ENCODE measurements around the gene MDM4. TPM values are rescaled to one million over a fixed set of nuclear protein-coding genes. Genes with fewer than 3 reads are reported as not detected.
A peak's percentile ranks its signal among the peaks of the same experiment; 100 is the strongest.

MDM4 gene
- total RNA-seq, 2 experiments from 2014 or later, result 120 to 282 TPM

DNA sequence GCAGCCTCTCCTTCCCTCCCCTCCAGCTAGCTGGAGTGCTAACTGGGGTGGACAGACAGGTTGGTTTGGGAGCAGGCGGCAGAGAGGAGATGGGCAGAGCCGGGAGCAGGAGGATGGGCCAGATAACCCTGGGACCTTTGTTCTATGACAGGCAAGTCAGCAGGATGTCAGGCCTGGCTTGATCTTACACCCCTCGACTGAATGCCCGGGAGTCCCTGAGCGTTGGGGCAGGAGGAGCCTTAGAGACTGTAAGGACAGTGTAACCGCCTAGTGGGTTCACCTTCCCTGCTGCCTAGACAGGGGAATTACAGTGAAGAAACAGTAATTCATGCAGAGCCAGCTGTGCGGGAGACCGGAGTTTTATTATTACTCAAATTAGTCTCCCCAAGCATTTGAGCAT is 60.2 kb downstream of the MDM4 start:
- intact Hi-C loops (cut with micrococcal nuclease; ENCODE audit: unreplicated experiment), result no loop called here
- DNase-seq (ENCODE audit: low spot score), result no peak
- BruUV-seq (replicated peaks), result no TSS peak
- Histone ChIP-seq H3K9me3 (ENCODE audit: low read length) (no peaks in the 10 kb centered on the region), H3K36me3 (ENCODE audit: insufficient read depth, low read length) (no peaks in the 10 kb centered on the region), H3K4me1 (ENCODE audit: insufficient read depth, low read length, poor library complexity, severe bottlenecking) (peaks cover 36% of the 10 kb centered on the region), H3K4me2 (ENCODE audit: low read length) (no peak overlapping the region), H3K79me2 (ENCODE audit: insufficient read depth, low read depth, low read length) (no peaks in the 10 kb centered on the region), H3K4me3 (ENCODE audit: low read depth, low read length, poor library complexity, severe bottlenecking) (no peak overlapping the region), H3K27ac (ENCODE audit: low read depth, low read length, poor library complexity, severe bottlenecking) (no peak overlapping the region), H4K20me1 (ENCODE audit: insufficient read depth, low read length) (no peaks in the 10 kb centered on the region), H3K9me2 (ENCODE audit: insufficient read depth, low read length) (no peaks in the 10 kb centered on the region), H2AFZ (ENCODE audit: low read length) (no peak overlapping the region)
- no peak for TF ChIP-seq EZH2phosphoT487 (IDR thresholded peaks at IDR 0.05; ENCODE audit: borderline replicate concordance, low read depth, low read length)
- TF ChIP-seq CTCF (conservative IDR thresholded peaks at IDR 0.05; ENCODE audit: low read length), result no peak
- POLR2A ChIA-PET, result no interaction called here
- CTCF ChIA-PET (ENCODE audit: unreplicated experiment), result no interaction called here

DNA sequence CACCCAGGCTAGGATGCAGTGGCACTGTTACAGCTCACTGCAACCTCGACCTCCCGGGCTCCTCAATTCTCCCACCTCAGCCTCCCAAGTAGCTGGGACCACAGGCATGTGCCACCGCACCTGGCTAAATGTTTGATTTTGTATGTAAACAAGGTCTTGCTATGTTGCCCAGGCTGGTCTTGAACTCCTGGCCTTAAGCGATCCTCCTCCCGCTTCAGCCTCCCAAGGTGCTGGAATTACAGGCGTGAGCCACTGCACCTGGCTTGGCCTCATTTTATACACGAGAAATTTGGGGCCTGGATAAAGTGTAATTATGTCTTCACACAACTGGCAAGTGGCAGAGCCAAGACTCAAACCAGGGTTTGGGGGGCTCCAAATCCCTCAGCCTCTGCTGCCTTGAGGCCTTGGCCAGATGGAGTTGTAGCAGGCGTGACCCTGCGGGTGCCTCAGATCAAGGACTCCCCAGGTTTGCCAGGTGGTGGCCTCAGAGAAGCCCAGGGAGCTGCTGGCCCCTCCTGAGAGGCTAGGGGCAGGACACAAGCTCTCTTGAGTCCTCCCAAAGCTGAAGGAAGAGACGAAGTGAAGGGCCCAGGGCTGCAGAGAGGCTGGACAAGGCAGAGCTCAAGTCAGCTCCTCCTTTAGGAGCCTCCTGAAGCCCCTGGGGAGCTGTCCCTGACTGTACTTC is 61.7 kb downstream of the MDM4 start:
- H3K27ac ChIP-seq (ENCODE audit: low read depth, low read length, poor library complexity, severe bottlenecking), result peak overlapping the region; percentile 77
- intact Hi-C loops (cut with micrococcal nuclease; ENCODE audit: unreplicated experiment), result no loop called here
- H3K4me2 ChIP-seq (ENCODE audit: low read length), result peak overlapping the region; percentile 90
- no peaks in the 10 kb centered on the region for H4K20me1 ChIP-seq (ENCODE audit: insufficient read depth, low read length)
- H3K4me1 ChIP-seq (ENCODE audit: insufficient read depth, low read length, poor library complexity, severe bottlenecking), result peaks cover 51% of the 10 kb centered on the region
- no peaks in the 10 kb centered on the region for H3K9me2 ChIP-seq (ENCODE audit: insufficient read depth, low read length)
- POLR2A ChIA-PET, result interaction anchor here (0.6 to 3.7 kb wide), 6 partner anchors 9 to 829 kb away, joined by 3 to 17 read pairs (median 4); no protein-coding TSS in a partner anchor
- TF ChIP-seq CTCF (conservative IDR thresholded peaks at IDR 0.05; ENCODE audit: low read length) (no peak), EZH2phosphoT487 (IDR thresholded peaks at IDR 0.05; ENCODE audit: borderline replicate concordance, low read depth, low read length) (no peak)
- peak overlapping the region; percentile 64 for H3K4me3 ChIP-seq (ENCODE audit: low read depth, low read length, poor library complexity, severe bottlenecking)
- H3K79me2 ChIP-seq (ENCODE audit: insufficient read depth, low read depth, low read length), result no peaks in the 10 kb centered on the region
- no peak for DNase-seq (ENCODE audit: low spot score)
- H3K9me3 ChIP-seq (ENCODE audit: low read length), result no peaks in the 10 kb centered on the region
- BruUV-seq (replicated peaks), result no TSS peak
- H2AFZ ChIP-seq (ENCODE audit: low read length), result no peak overlapping the region
- no peaks in the 10 kb centered on the region for H3K36me3 ChIP-seq (ENCODE audit: insufficient read depth, low read length)
- CTCF ChIA-PET (ENCODE audit: unreplicated experiment), result interaction anchor here (1.6 to 2.5 kb wide), 2 partner anchors 11 to 185 kb away, joined by 3 to 11 read pairs; no protein-coding TSS in a partner anchor

Data from OCI-LY7 (cell line).